ENCODE results near the gene UPK2.
"Not testable (repeated sequence)": the region's sequence is repeated elsewhere in the genome, so short reads cannot be mapped to it uniquely, and the experiment has no call there.

UPK2 gene

GRCh38 chr11:118984337-118984736, 28.2 kb downstream of the UPK2 start:
- H3K9ac ChIP-seq (ENCODE audit: low read depth, low read length); H3K4me1 ChIP-seq (ENCODE audit: control insufficient read depth, insufficient read depth, low read length); H3K4me3 ChIP-seq (ENCODE audit: low read length); H3K4me2 ChIP-seq (ENCODE audit: low read length); H3K36me3 ChIP-seq (ENCODE audit: insufficient read depth, low read length); H3K9me3 ChIP-seq (replicated peaks; ENCODE audit: low read length): not testable (repeated sequence)
- peaks cover 19% of the 10 kb centered on the region for H3K27me3 ChIP-seq (ENCODE audit: control insufficient read depth, insufficient read depth, low read length)

- Histone ChIP-seq H3K4me3 (ENCODE audit: low read length) (no peak overlapping the region), H3K9me3 (replicated peaks; ENCODE audit: low read length) (no peaks in the 10 kb centered on the region), H3K4me2 (ENCODE audit: low read length) (no peak overlapping the region), H3K27me3 (ENCODE audit: control insufficient read depth, insufficient read depth, low read length) (peaks cover 14% of the 10 kb centered on the region), H3K9ac (ENCODE audit: low read depth, low read length) (no peak overlapping the region), H3K36me3 (ENCODE audit: insufficient read depth, low read length) (no peaks in the 10 kb centered on the region), H3K4me1 (ENCODE audit: control insufficient read depth, insufficient read depth, low read length) (no peaks in the 10 kb centered on the region)
Observed at GRCh38 chr11:118984825-118985224, 28.7 kb downstream of the UPK2 start.

GRCh38 chr11:118988280-118988679, 32.2 kb downstream of the UPK2 start:
- H3K36me3 ChIP-seq (ENCODE audit: insufficient read depth, low read length): no peaks in the 10 kb centered on the region
- H3K9ac ChIP-seq (ENCODE audit: low read depth, low read length): no peak overlapping the region
- no peaks in the 10 kb centered on the region for H3K27me3 ChIP-seq (ENCODE audit: control insufficient read depth, insufficient read depth, low read length)
- H3K9me3 ChIP-seq (replicated peaks; ENCODE audit: low read length): no peaks in the 10 kb centered on the region
- H3K4me3 ChIP-seq (ENCODE audit: low read length): no peak overlapping the region
- no peak overlapping the region for H3K4me2 ChIP-seq (ENCODE audit: low read length)
- no peaks in the 10 kb centered on the region for H3K4me1 ChIP-seq (ENCODE audit: control insufficient read depth, insufficient read depth, low read length)

- not testable (repeated sequence) for H3K9ac ChIP-seq (ENCODE audit: low read depth, low read length); H3K4me1 ChIP-seq (ENCODE audit: control insufficient read depth, insufficient read depth, low read length); H3K27me3 ChIP-seq (ENCODE audit: control insufficient read depth, insufficient read depth, low read length); H3K9me3 ChIP-seq (replicated peaks; ENCODE audit: low read length); H3K4me2 ChIP-seq (ENCODE audit: low read length); H3K4me3 ChIP-seq (ENCODE audit: low read length); H3K36me3 ChIP-seq (ENCODE audit: insufficient read depth, low read length)
Observed at GRCh38 chr11:118991486-118992038, 35.5 kb downstream of the UPK2 start.

GRCh38 chr11:118996926-118997626, 41.0 kb downstream of the UPK2 start:
- Histone ChIP-seq H3K9me3 (replicated peaks; ENCODE audit: low read length) (no peaks in the 10 kb centered on the region), H3K4me2 (ENCODE audit: low read length) (peak overlapping the region; percentile 94), H3K36me3 (ENCODE audit: insufficient read depth, low read length) (peaks cover 20% of the 10 kb centered on the region), H3K4me3 (ENCODE audit: low read length) (peak overlapping the region; percentile 89), H3K27me3 (ENCODE audit: control insufficient read depth, insufficient read depth, low read length) (no peaks in the 10 kb centered on the region), H3K4me1 (ENCODE audit: control insufficient read depth, insufficient read depth, low read length) (peaks cover 27% of the 10 kb centered on the region), H3K9ac (ENCODE audit: low read depth, low read length) (peak overlapping the region; percentile 86)

GRCh38 chr11:118997627-118998387, 41.7 kb downstream of the UPK2 start, which contains the start of gene CENATAC:
Gene CENATAC, plus strand, starts transcription at chr11:118998138. Its CDS starts 60 bp downstream, at chr11:118998198.
- H3K4me3 ChIP-seq (ENCODE audit: low read length): peak within 1 kb of the TSS; percentile 89
- H3K9ac ChIP-seq (ENCODE audit: low read depth, low read length): peak within 1 kb of the TSS; percentile 86
- no peaks in the 10 kb centered on the region for H3K27me3 ChIP-seq (ENCODE audit: control insufficient read depth, insufficient read depth, low read length)
- H3K4me2 ChIP-seq (ENCODE audit: low read length): peak within 1 kb of the TSS; percentile 94
- no peaks in the 10 kb centered on the region for H3K9me3 ChIP-seq (replicated peaks; ENCODE audit: low read length)
- H3K4me1 ChIP-seq (ENCODE audit: control insufficient read depth, insufficient read depth, low read length): peaks cover 27% of the 10 kb centered on the region
- H3K36me3 ChIP-seq (ENCODE audit: insufficient read depth, low read length): peaks cover 22% of the 10 kb centered on the region

- Histone ChIP-seq H3K36me3 (ENCODE audit: insufficient read depth, low read length) (peaks cover 27% of the 10 kb centered on the region), H3K4me3 (ENCODE audit: low read length) (peak overlapping the region; percentile 89), H3K9me3 (replicated peaks; ENCODE audit: low read length) (no peaks in the 10 kb centered on the region), H3K27me3 (ENCODE audit: control insufficient read depth, insufficient read depth, low read length) (no peaks in the 10 kb centered on the region), H3K9ac (ENCODE audit: low read depth, low read length) (peak overlapping the region; percentile 86), H3K4me1 (ENCODE audit: control insufficient read depth, insufficient read depth, low read length) (peaks cover 27% of the 10 kb centered on the region), H3K4me2 (ENCODE audit: low read length) (peak overlapping the region; percentile 94)
Observed at GRCh38 chr11:118998388-118998717, 42.3 kb downstream of the UPK2 start.

GRCh38 chr11:118998822-118999221, 42.7 kb downstream of the UPK2 start:
- Histone ChIP-seq H3K27me3 (ENCODE audit: control insufficient read depth, insufficient read depth, low read length) (no peaks in the 10 kb centered on the region), H3K9me3 (replicated peaks; ENCODE audit: low read length) (no peaks in the 10 kb centered on the region), H3K9ac (ENCODE audit: low read depth, low read length) (peak overlapping the region; percentile 86), H3K36me3 (ENCODE audit: insufficient read depth, low read length) (peaks cover 28% of the 10 kb centered on the region), H3K4me3 (ENCODE audit: low read length) (peak overlapping the region; percentile 89), H3K4me1 (ENCODE audit: control insufficient read depth, insufficient read depth, low read length) (peaks cover 27% of the 10 kb centered on the region), H3K4me2 (ENCODE audit: low read length) (peak overlapping the region; percentile 94)

- no peak overlapping the region for H3K4me2 ChIP-seq (ENCODE audit: low read length)
- H3K9ac ChIP-seq (ENCODE audit: low read depth, low read length): no peak overlapping the region
- peaks cover 27% of the 10 kb centered on the region for H3K4me1 ChIP-seq (ENCODE audit: control insufficient read depth, insufficient read depth, low read length)
- no peaks in the 10 kb centered on the region for H3K27me3 ChIP-seq (ENCODE audit: control insufficient read depth, insufficient read depth, low read length)
- H3K36me3 ChIP-seq (ENCODE audit: insufficient read depth, low read length): peaks cover 37% of the 10 kb centered on the region
- no peak overlapping the region for H3K4me3 ChIP-seq (ENCODE audit: low read length)
- H3K9me3 ChIP-seq (replicated peaks; ENCODE audit: low read length): no peaks in the 10 kb centered on the region
Observed at GRCh38 chr11:119000906-119001305, 44.8 kb downstream of the UPK2 start.

- H3K4me1 ChIP-seq (ENCODE audit: control insufficient read depth, insufficient read depth, low read length): no peaks in the 10 kb centered on the region
- peaks cover 36% of the 10 kb centered on the region for H3K36me3 ChIP-seq (ENCODE audit: insufficient read depth, low read length)
- no peaks in the 10 kb centered on the region for H3K9me3 ChIP-seq (replicated peaks; ENCODE audit: low read length)
- no peak overlapping the region for H3K9ac ChIP-seq (ENCODE audit: low read depth, low read length)
- H3K27me3 ChIP-seq (ENCODE audit: control insufficient read depth, insufficient read depth, low read length): no peaks in the 10 kb centered on the region
- no peak overlapping the region for H3K4me2 ChIP-seq (ENCODE audit: low read length)
- no peak overlapping the region for H3K4me3 ChIP-seq (ENCODE audit: low read length)
Observed at GRCh38 chr11:119006656-119007055, 50.6 kb downstream of the UPK2 start.
